ENCODE measurements around the gene BAIAP2L1. TPM values are rescaled to one million over a fixed set of nuclear protein-coding genes. Genes with fewer than 3 reads are reported as not detected.

Gene BAIAP2L1
- total RNA-seq, 1 donor from 2014 or later, result 21.6 TPM

- Histone ChIP-seq H3K9ac (ENCODE audit: low read length) (no peak overlapping the region), H4K20me1 (ENCODE audit: insufficient read depth, low read length) (no peaks in the 10 kb centered on the region), H3K4me3 (ENCODE audit: insufficient read depth, low read depth, low read length) (no peak overlapping the region), H3K79me2 (ENCODE audit: insufficient read depth, low read length) (no peaks in the 10 kb centered on the region), H2AFZ (ENCODE audit: low read depth, low read length) (no peak overlapping the region), H3K4me2 (ENCODE audit: low read length) (no peak overlapping the region), H3K36me3 (ENCODE audit: insufficient read depth, low read length) (no peaks in the 10 kb centered on the region), H3K27ac (ENCODE audit: low read depth, low read length) (no peak overlapping the region), H3K4me1 (ENCODE audit: insufficient read depth, low read length) (no peaks in the 10 kb centered on the region), H3K9me3 (ENCODE audit: insufficient read depth, low read depth, low read length) (no peaks in the 10 kb centered on the region), H3K27me3 (ENCODE audit: insufficient read depth, low read length) (no peaks in the 10 kb centered on the region)
- Mint-ChIP-seq H3K36me3 (ENCODE audit: low read depth, unreplicated experiment) (no peaks in the 10 kb centered on the region), H3K27ac (ENCODE audit: unreplicated experiment) (no peak overlapping the region), H3K4me1 (ENCODE audit: low read depth, unreplicated experiment) (no peaks in the 10 kb centered on the region), H3K4me3 (ENCODE audit: unreplicated experiment) (no peak overlapping the region), H3K9me3 (ENCODE audit: unreplicated experiment) (no peaks in the 10 kb centered on the region), H3K27me3 (ENCODE audit: low read depth, unreplicated experiment) (peaks cover 8% of the 10 kb centered on the region)
- TF ChIP-seq CTCF (IDR thresholded peaks at IDR 0.05; ENCODE audit: insufficient read depth, low read depth, low read length), result no peak
- TF ChIP-seq EZH2 (IDR thresholded peaks at IDR 0.05; ENCODE audit: insufficient read depth, low read length), result no peak
- no peak for FAIRE-seq
- DNase-seq (ENCODE audit: low read depth), result no peak
Observed at GRCh38 chr7:98406827-98407226, 5.9 kb upstream of the BAIAP2L1 start.

DNA sequence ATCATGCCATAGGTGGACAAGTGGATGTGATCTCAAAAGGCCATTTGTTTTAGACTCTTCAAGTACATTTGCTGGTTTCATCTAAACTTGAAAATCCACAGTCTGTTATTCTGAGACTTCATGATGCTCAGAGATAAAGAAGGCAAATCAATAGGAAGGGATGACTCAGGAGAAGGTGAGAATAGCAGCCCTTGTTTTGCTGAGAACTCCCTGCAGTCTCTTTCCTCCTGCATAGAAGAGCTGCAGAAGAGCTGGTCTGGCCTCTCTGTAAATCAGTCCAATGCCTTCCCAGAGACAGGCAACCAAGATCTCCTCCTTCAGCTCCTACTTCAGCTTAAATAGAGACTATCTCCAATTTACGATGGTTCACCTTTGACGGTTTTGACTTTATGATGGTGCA is 4.0 kb upstream of the BAIAP2L1 start:
- Histone ChIP-seq H4K20me1 (ENCODE audit: insufficient read depth, low read length) (no peaks in the 10 kb centered on the region), H3K9ac (ENCODE audit: low read length) (no peak overlapping the region), H3K79me2 (ENCODE audit: insufficient read depth, low read length) (no peaks in the 10 kb centered on the region), H2AFZ (ENCODE audit: low read depth, low read length) (no peak overlapping the region), H3K4me2 (ENCODE audit: low read length) (no peak overlapping the region), H3K27ac (ENCODE audit: low read depth, low read length) (no peak overlapping the region), H3K9me3 (ENCODE audit: insufficient read depth, low read depth, low read length) (no peaks in the 10 kb centered on the region), H3K4me1 (ENCODE audit: insufficient read depth, low read length) (peaks cover 5% of the 10 kb centered on the region), H3K27me3 (ENCODE audit: insufficient read depth, low read length) (no peaks in the 10 kb centered on the region), H3K36me3 (ENCODE audit: insufficient read depth, low read length) (no peaks in the 10 kb centered on the region), H3K4me3 (ENCODE audit: insufficient read depth, low read depth, low read length) (no peak overlapping the region)
- peaks cover 6% of the 10 kb centered on the region for H3K27me3 Mint-ChIP-seq (ENCODE audit: low read depth, unreplicated experiment)
- no peak for TF ChIP-seq CTCF (IDR thresholded peaks at IDR 0.05; ENCODE audit: insufficient read depth, low read depth, low read length)
- TF ChIP-seq EZH2 (IDR thresholded peaks at IDR 0.05; ENCODE audit: insufficient read depth, low read length), result no peak
- peak overlapping the region; percentile 50 for H3K4me3 Mint-ChIP-seq (ENCODE audit: unreplicated experiment)
- H3K4me1 Mint-ChIP-seq (ENCODE audit: low read depth, unreplicated experiment), result no peaks in the 10 kb centered on the region
- H3K9me3 Mint-ChIP-seq (ENCODE audit: unreplicated experiment), result no peaks in the 10 kb centered on the region
- DNase-seq (ENCODE audit: low read depth), result no peak
- no peak overlapping the region for H3K27ac Mint-ChIP-seq (ENCODE audit: unreplicated experiment)
- no peaks in the 10 kb centered on the region for H3K36me3 Mint-ChIP-seq (ENCODE audit: low read depth, unreplicated experiment)
- no peak for FAIRE-seq

DNA sequence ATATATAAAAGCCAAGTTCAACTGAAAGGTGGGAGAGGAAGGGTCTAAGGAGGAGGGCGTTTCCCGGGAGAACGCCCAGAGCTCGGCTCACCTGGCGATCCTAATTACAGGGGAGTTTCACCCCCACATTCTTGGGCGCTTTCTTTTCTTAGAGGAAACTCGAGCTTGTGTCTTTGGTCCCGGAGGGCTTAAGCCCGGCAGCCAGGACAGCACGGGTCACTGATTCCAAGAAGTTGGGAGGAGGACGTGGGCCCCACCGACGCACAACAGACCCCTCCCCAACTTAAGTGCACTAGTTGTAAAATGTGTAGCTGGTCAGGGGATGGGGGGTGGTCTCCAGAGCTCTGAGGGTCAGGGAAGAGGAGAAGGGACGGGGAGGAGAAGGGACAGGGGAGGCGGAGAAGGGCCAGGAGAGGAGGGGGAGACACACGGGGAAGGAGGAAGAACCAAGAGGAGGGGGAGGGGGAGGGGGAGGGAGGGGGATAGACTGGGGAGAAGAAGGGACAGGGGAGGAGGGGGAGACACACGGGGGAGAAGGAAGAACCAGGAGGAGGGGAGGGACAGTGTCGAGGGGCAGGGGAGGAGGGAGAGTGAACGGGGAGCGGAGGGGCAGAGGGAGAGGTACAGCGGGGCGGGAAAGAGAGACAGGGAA is 874 bp downstream of the BAIAP2L1 start:
- no peaks in the 10 kb centered on the region for H3K9me3 ChIP-seq (ENCODE audit: insufficient read depth, low read depth, low read length)
- DNase-seq (ENCODE audit: low read depth), result peak; percentile 49
- H3K36me3 Mint-ChIP-seq (ENCODE audit: low read depth, unreplicated experiment), result no peaks in the 10 kb centered on the region
- peak overlapping the region; percentile 67 for H3K4me3 ChIP-seq (ENCODE audit: insufficient read depth, low read depth, low read length)
- H3K27ac Mint-ChIP-seq (ENCODE audit: unreplicated experiment), result peak overlapping the region; percentile 27
- peak overlapping the region; percentile 85 for H3K4me3 Mint-ChIP-seq (ENCODE audit: unreplicated experiment)
- H3K4me2 ChIP-seq (ENCODE audit: low read length), result peak overlapping the region; percentile 86
- no peaks in the 10 kb centered on the region for H4K20me1 ChIP-seq (ENCODE audit: insufficient read depth, low read length)
- FAIRE-seq, result no peak
- H3K4me1 ChIP-seq (ENCODE audit: insufficient read depth, low read length), result peaks cover 7% of the 10 kb centered on the region
- H3K36me3 ChIP-seq (ENCODE audit: insufficient read depth, low read length), result no peaks in the 10 kb centered on the region
- H3K27me3 Mint-ChIP-seq (ENCODE audit: low read depth, unreplicated experiment), result peaks cover 5% of the 10 kb centered on the region
- H3K27ac ChIP-seq (ENCODE audit: low read depth, low read length), result peak overlapping the region; percentile 36
- peaks cover 10% of the 10 kb centered on the region for H3K4me1 Mint-ChIP-seq (ENCODE audit: low read depth, unreplicated experiment)
- H2AFZ ChIP-seq (ENCODE audit: low read depth, low read length), result peak overlapping the region; percentile 40
- H3K9ac ChIP-seq (ENCODE audit: low read length), result peak overlapping the region; percentile 79
- TF ChIP-seq CTCF (IDR thresholded peaks at IDR 0.05; ENCODE audit: insufficient read depth, low read depth, low read length), result no peak
- no peaks in the 10 kb centered on the region for H3K27me3 ChIP-seq (ENCODE audit: insufficient read depth, low read length)
- H3K9me3 Mint-ChIP-seq (ENCODE audit: unreplicated experiment), result no peaks in the 10 kb centered on the region
- H3K79me2 ChIP-seq (ENCODE audit: insufficient read depth, low read length), result peaks cover 8% of the 10 kb centered on the region
